ENCODE measurements around the gene CPZ. TPM values are rescaled to one million over a fixed set of nuclear protein-coding genes. Genes with fewer than 3 reads are reported as not detected.
A peak's percentile ranks its signal among the peaks of the same experiment; 100 is the strongest.

Gene CPZ
- total RNA-seq, 1 experiment from 2014 or later, result not detected

DNA sequence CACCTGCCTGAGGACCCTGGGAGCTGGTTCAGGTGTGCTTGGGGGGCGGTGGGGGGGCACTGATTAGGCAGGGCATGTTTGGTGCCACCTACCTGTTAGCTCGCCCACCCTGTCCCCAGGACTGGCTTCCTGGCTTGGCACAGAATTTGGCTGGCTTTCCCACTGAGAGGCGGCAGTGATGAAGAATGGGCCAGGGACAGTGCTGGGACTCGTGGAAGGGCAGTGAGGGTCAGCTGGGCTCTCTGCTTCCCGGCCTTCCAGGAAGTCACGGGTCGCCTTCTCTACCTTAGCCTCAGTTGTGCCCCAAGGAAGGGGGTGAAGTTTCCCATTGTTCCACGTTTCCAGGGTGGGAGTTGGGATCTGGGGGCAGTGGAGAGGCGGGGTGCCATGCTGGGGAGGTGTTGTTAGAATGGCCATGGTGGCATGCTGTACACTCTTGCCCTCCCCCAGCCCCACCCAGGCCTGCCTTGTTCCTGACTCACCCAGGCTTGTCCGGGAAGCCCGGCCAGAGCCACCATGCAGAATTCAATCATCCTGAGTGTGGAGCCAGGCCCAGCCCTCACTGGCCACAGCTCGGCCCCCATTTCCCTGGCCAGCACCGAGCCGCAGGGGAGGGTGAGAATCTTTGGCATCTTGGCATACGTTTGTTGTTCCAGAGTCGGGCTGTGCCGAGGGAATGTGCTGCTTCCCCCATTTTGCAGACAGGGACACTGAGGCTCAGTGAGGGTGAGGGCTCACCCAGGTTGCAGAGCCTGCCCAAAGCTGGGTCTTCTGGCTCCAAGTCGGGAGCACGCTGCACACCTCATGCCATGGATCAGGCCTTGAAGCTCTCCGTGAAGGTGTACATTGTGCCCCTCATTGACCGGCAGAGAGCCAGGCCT, 34.2 kb upstream of the CPZ start:
- no TSS peak for BruUV-seq (replicated peaks)
- H3K9me3 Mint-ChIP-seq (ENCODE audit: low read depth, unreplicated experiment), result no peaks in the 10 kb centered on the region
- peak; percentile 24 for DNase-seq
- CTCF ChIA-PET, result no interaction called here
- H3K27ac Mint-ChIP-seq (ENCODE audit: unreplicated experiment), result no peak overlapping the region
- TF ChIP-seq CTCF (IDR thresholded peaks at IDR 0.05; ENCODE audit: unreplicated experiment), result no peak
- intact Hi-C loops (cut with micrococcal nuclease; ENCODE audit: unreplicated experiment), result no loop called here
- H3K36me3 Mint-ChIP-seq (ENCODE audit: insufficient read depth, unreplicated experiment), result no peaks in the 10 kb centered on the region
- no peak overlapping the region for H3K4me3 Mint-ChIP-seq (ENCODE audit: low read depth, unreplicated experiment)
- H3K27me3 Mint-ChIP-seq (ENCODE audit: unreplicated experiment), result no peaks in the 10 kb centered on the region
- H3K4me1 Mint-ChIP-seq (ENCODE audit: low read depth, unreplicated experiment), result no peaks in the 10 kb centered on the region

- H3K27me3 Mint-ChIP-seq (ENCODE audit: unreplicated experiment), result no peaks in the 10 kb centered on the region
- H3K9me3 Mint-ChIP-seq (ENCODE audit: low read depth, unreplicated experiment), result no peaks in the 10 kb centered on the region
- no peak for TF ChIP-seq CTCF (IDR thresholded peaks at IDR 0.05; ENCODE audit: unreplicated experiment)
- no peak for DNase-seq
- CTCF ChIA-PET, result no interaction called here
- H3K4me1 Mint-ChIP-seq (ENCODE audit: low read depth, unreplicated experiment), result no peaks in the 10 kb centered on the region
- no peaks in the 10 kb centered on the region for H3K36me3 Mint-ChIP-seq (ENCODE audit: insufficient read depth, unreplicated experiment)
- BruUV-seq (replicated peaks), result no TSS peak
- no peak overlapping the region for H3K4me3 Mint-ChIP-seq (ENCODE audit: low read depth, unreplicated experiment)
- intact Hi-C loops (cut with micrococcal nuclease; ENCODE audit: unreplicated experiment), result no loop called here
- no peak overlapping the region for H3K27ac Mint-ChIP-seq (ENCODE audit: unreplicated experiment)
Observed at GRCh38 chr4:8559011-8559410, 33.6 kb upstream of the CPZ start.

DNA sequence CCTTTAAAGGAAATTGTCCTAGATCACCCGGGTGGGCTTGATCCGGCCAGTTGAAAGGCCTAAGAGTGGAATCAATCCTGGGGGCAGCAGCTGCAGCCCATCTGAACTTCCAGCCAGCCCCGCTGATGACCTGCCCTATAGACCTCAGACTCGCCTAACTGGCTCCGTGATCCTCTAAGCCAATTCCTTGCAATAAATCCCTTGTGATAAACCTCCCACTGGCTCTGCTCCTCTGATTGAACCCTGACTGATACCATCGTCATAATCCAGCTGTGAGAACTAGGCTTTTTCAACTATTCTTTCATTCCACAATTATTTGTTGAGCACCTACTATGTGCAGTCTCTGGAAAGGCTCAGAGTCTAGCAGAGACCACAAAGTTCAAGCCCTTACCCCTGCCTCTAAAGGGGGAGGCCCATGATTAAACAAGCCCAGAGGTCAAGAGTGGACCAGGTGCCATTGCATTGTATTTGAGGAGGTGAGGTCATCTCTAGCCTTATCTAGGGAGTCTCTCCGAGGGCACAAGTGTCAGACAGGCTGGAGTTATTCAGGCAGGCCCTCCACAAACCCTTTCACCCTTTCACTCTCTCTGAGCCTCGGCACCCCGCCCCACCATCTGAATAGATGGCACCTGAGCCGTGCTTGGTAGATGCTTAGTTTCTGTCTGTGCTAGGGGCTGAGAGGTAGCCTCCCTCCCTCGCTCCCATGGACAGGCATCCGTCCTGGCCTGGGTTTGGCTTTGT, 32.9 kb upstream of the CPZ start:
- no peaks in the 10 kb centered on the region for H3K9me3 Mint-ChIP-seq (ENCODE audit: low read depth, unreplicated experiment)
- BruUV-seq (replicated peaks), result no TSS peak
- CTCF ChIA-PET, result no interaction called here
- no peak overlapping the region for H3K27ac Mint-ChIP-seq (ENCODE audit: unreplicated experiment)
- no peak for DNase-seq
- H3K4me1 Mint-ChIP-seq (ENCODE audit: low read depth, unreplicated experiment), result no peaks in the 10 kb centered on the region
- no peak for TF ChIP-seq CTCF (IDR thresholded peaks at IDR 0.05; ENCODE audit: unreplicated experiment)
- no peaks in the 10 kb centered on the region for H3K36me3 Mint-ChIP-seq (ENCODE audit: insufficient read depth, unreplicated experiment)
- H3K4me3 Mint-ChIP-seq (ENCODE audit: low read depth, unreplicated experiment), result no peak overlapping the region
- no peaks in the 10 kb centered on the region for H3K27me3 Mint-ChIP-seq (ENCODE audit: unreplicated experiment)
- intact Hi-C loops (cut with micrococcal nuclease; ENCODE audit: unreplicated experiment), result no loop called here

GRCh38 chr4:8560265-8561047, 32.1 kb upstream of the CPZ start:
- no peaks in the 10 kb centered on the region for H3K4me1 Mint-ChIP-seq (ENCODE audit: low read depth, unreplicated experiment)
- intact Hi-C loops (cut with micrococcal nuclease; ENCODE audit: unreplicated experiment), result no loop called here
- H3K9me3 Mint-ChIP-seq (ENCODE audit: low read depth, unreplicated experiment), result no peaks in the 10 kb centered on the region
- H3K27me3 Mint-ChIP-seq (ENCODE audit: unreplicated experiment), result no peaks in the 10 kb centered on the region
- no peak for DNase-seq
- no peak overlapping the region for H3K27ac Mint-ChIP-seq (ENCODE audit: unreplicated experiment)
- CTCF ChIA-PET, result interaction anchor here (0.6 to 1.0 kb wide), 3 partner anchors 14 to 410 kb away, joined by 3 to 4 read pairs (median 3); no protein-coding TSS in a partner anchor
- no peak overlapping the region for H3K4me3 Mint-ChIP-seq (ENCODE audit: low read depth, unreplicated experiment)
- no peaks in the 10 kb centered on the region for H3K36me3 Mint-ChIP-seq (ENCODE audit: insufficient read depth, unreplicated experiment)
- TF ChIP-seq CTCF (IDR thresholded peaks at IDR 0.05; ENCODE audit: unreplicated experiment), result no peak
- BruUV-seq (replicated peaks), result no TSS peak

Data from Calu3 (cell line).